GM12878 (cell line): ENCODE data around the gene MTMR6. TPM values are rescaled to one million over a fixed set of nuclear protein-coding genes. Genes with fewer than 3 reads are reported as not detected.
A peak's percentile ranks its signal among the peaks of the same experiment; 100 is the strongest.

Experiments used
- ATAC-seq: fragments of 200-7000 bp; cut with Tn5 transposase; 3 replicates; pipeline ENCODE4 v1.9.1; 2020; ENCODE audit warnings: mild to moderate bottlenecking, moderate library complexity
- BruUV-seq: library from RNA; stranded (reverse); fragments of 400-500 nt; replicated peaks from 2 replicates; lab custom pipeline; 2021; lab: Mats Ljungman, UMichigan
- CTCF ChIA-PET: fragments of 300-600 bp; sonication (Branson Sonifier 250); formaldehyde crosslinking; extraction: SDS; loops from one replicate; lab custom pipeline; 2021; ENCODE audit warnings: inconsistent platforms; lab: Yijun Ruan, JAX
- POLR2A ChIA-PET: fragments of 350-600 bp; formaldehyde crosslinking; extraction: SDS; loops from one replicate; lab custom pipeline; 2021; ENCODE audit warnings: inconsistent platforms; lab: Charles Lee
- RAD21 ChIA-PET: fragments of 300-600 bp; sonication (Branson Sonifier 250); formaldehyde crosslinking; loops from one replicate; lab custom pipeline; 2023; ENCODE audit warnings: antibody characterized with exemption; ENCODE audit not compliant: unreplicated experiment; lab: Charles Lee
- SMC1A ChIA-PET: fragments of 300-600 bp; sonication (Branson Sonifier 250); formaldehyde crosslinking; loops from one replicate; lab custom pipeline; 2023; ENCODE audit not compliant: unreplicated experiment, uncharacterized antibody; lab: Charles Lee
- DNase-seq: peaks from one replicate; pipeline ENCODE4 v3.0.0-alpha.2; 2011; ENCODE audit warnings: low read depth, low spot score
- FAIRE-seq: peaks from 3 replicates; lab custom pipeline; 2011; peaks lifted over from hg19 to GRCh38; lab: Jason Lieb, UNC
- H2AFZ ChIP-seq: 2 replicates; pipeline ENCODE4 v1.6.0; 2011; ENCODE audit warnings: low read depth, low read length, control low read depth; ENCODE audit not compliant: control insufficient read depth
- H3K27ac ChIP-seq: 2 replicates; pipeline ENCODE4 v1.5.1; 2011; ENCODE audit warnings: control low read depth; ENCODE audit not compliant: control insufficient read depth, insufficient read depth
- H3K27me3 ChIP-seq, 2 experiments: replicated peaks in 1 of 2; 2 replicates each; pipeline versions ENCODE4 v1.6.0 to v1.6.1; 2011; ENCODE audit warnings: low read length in 1 of 2; ENCODE audit not compliant: control insufficient read depth in 2 of 2, insufficient read depth in 2 of 2
- H3K36me3 ChIP-seq, 2 experiments: 2 replicates each; pipeline ENCODE4 v1.5.1; 2011; ENCODE audit warnings: low read length in 1 of 2; ENCODE audit not compliant: control insufficient read depth in 2 of 2, insufficient read depth in 2 of 2
- H3K4me1 ChIP-seq: 2 replicates; pipeline ENCODE4 v1.6.1; 2011; ENCODE audit warnings: mild to moderate bottlenecking, low read length, moderate library complexity, mixed read lengths; ENCODE audit not compliant: control insufficient read depth, insufficient read depth
- H3K4me2 ChIP-seq: 2 replicates; pipeline ENCODE4 v1.6.0; 2011; ENCODE audit warnings: control low read depth; ENCODE audit not compliant: control insufficient read depth, insufficient read depth
- H3K4me3 ChIP-seq: fragments of 200-600 bp; sonication (generic); 2 replicates; pipeline ENCODE4 v1.5.1; 2016
- H3K79me2 ChIP-seq: 2 replicates; pipeline ENCODE4 v1.6.0; 2011; ENCODE audit warnings: low read length; ENCODE audit not compliant: control insufficient read depth, insufficient read depth
- H3K9ac ChIP-seq: 2 replicates; pipeline ENCODE4 v1.8.0; 2011; ENCODE audit warnings: low read length, control low read depth, mixed read lengths; ENCODE audit not compliant: control insufficient read depth, insufficient read depth
- H3K9me3 ChIP-seq: replicated peaks from 3 replicates; pipeline ENCODE4 v1.5.1; 2011; ENCODE audit warnings: mild to moderate bottlenecking, low read length; ENCODE audit not compliant: control insufficient read depth, insufficient read depth
- H4K20me1 ChIP-seq: 2 replicates; pipeline ENCODE4 v1.6.0; 2011; ENCODE audit not compliant: control insufficient read depth, insufficient read depth
- BACH1 ChIP-seq: fragments of 450-650 bp; IDR thresholded peaks from 2 replicates; pipeline ENCODE4 v1.6.1; 2017; ENCODE audit warnings: mild to moderate bottlenecking, borderline replicate concordance
- CEBPB ChIP-seq, 2 experiments: fragments of 150-350 bp in 1 of 2; IDR thresholded peaks; 2 replicates each; pipeline ENCODE4 v1.6.1; 2012 to 2014; ENCODE audit warnings: low read depth in 2 of 2, low read length in 2 of 2, borderline replicate concordance in 1 of 2, inconsistent platforms in 1 of 2
- CHD4 ChIP-seq: fragments of 200-600 bp; sonication (generic); IDR thresholded peaks from 2 replicates; pipeline ENCODE4 v1.6.1; 2016; ENCODE audit warnings: mild to moderate bottlenecking
- CREB1 ChIP-seq: IDR thresholded peaks from 2 replicates; pipeline ENCODE4 v1.6.1; 2012; ENCODE audit warnings: low read depth, mild to moderate bottlenecking, inconsistent platforms
- DPF2 ChIP-seq: fragments of 450-650 bp; IDR thresholded peaks from 2 replicates; pipeline ENCODE4 v1.6.1; 2017; ENCODE audit warnings: mild to moderate bottlenecking
- RELA ChIP-seq: fragments of 450-650 bp; IDR thresholded peaks from 2 replicates; pipeline ENCODE4 v1.8.0; 2014; ENCODE audit warnings: borderline replicate concordance; ENCODE audit not compliant: partially characterized antibody
- ZNF274 ChIP-seq: IDR thresholded peaks from one replicate; pipeline ENCODE4 v1.8.0; 2011; ENCODE audit not compliant: insufficient read length, insufficient read depth
- whole genome bisulfite sequencing: methylation state at CpG from one replicate; pipeline ENCODE4 v1.1.6; 2016; ENCODE audit warnings: low lambda C conversion rate; ENCODE audit not compliant: insufficient replicate concordance, insufficient coverage; ENCODE audit errors: missing lambda C conversion rate; 5-methylcytosine and 5-hydroxymethylcytosine counted together
- in situ Hi-C: fragments of 300-500 bp; cut with MboI; formaldehyde crosslinking; loops from 9 replicates; pipeline ENCODE4 v1.14.3; 2018; ENCODE audit warnings: mixed read lengths
- intact Hi-C: fragments of 100-400 bp; cut with micrococcal nuclease; formaldehyde crosslinking; loops from one replicate; pipeline ENCODE4 v1.14.2; 2022; ENCODE audit not compliant: unreplicated experiment
- polyA plus RNA-seq, 11 experiments: library from polyadenylated mRNA; depleted of rRNA in 4 of 11; unstranded in 6 of 11; stranded (reverse) in 5 of 11; fragments of >200 nt; fragmentation: Nextera tagmentation in 4 of 11; fragmentation: Illumina TruSeq in 1 of 11; extraction: Ambion mirVana in 4 of 11; extraction: Trizol in 1 of 11; gene quantifications; 1 replicate in 1 of 11; 2 replicates in 10 of 11; pipeline versions ENCODE4 v1.2.1 to v1.2.3, GENCODE V29; 2011 to 2016; ENCODE audit warnings: inconsistent platforms in 2 of 11, missing spikeins in 2 of 11, low read depth in 1 of 11
- total RNA-seq, 4 experiments: library from RNA; depleted of rRNA in 3 of 4; stranded (reverse); fragments of >200 nt in 3 of 4; fragmentation: Illumina TruSeq in 1 of 4; extraction: Trizol in 1 of 4; gene quantifications; 2 replicates each; pipeline versions ENCODE4 v1.2.1 to v1.2.3, GENCODE V29; 2013 to 2021
- TF ChIP-seq, protein P1 (sequence below): fragments of 450-650 bp; IDR thresholded peaks from 2 replicates; pipeline ENCODE4 v1.6.1; 2017; ENCODE audit warnings: borderline replicate concordance

MTMR6 gene
- total and polyA plus RNA-seq, 10 of the 15 experiments (the other 5 are each of a cell fraction or from before 2014, with no cell fraction given): 9.8 to 24.2 (median 16.0) TPM

DNA sequence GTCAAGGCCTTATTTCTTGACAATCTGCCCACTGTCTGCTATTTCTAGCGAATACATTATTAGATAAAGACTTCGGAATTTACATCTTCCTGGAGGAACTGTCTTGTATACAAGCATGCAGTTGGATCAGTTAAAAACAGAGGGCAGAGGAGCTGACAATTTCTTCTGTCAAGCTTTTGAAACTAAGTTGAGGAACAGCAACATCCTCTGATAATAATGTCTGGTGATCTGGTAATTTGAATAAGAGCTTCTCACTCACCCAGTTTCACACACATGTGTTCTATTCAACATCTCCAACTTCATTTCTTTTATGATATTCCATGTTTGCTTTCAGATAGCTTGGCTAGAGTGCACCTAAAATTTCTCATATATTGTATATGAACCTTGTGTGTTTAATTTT is 50.2 kb downstream of the MTMR6 start:
- ChIA-PET CTCF (interaction anchor here (1.0 to 1.4 kb wide), 2 partner anchors 16 to 51 kb away, joined by 3 to 4 read pairs; no protein-coding TSS in a partner anchor), POLR2A (interaction anchor here (0.7 kb wide), 1 partner anchor 65 kb away, joined by 3 read pairs; no protein-coding TSS in a partner anchor), RAD21 (no interaction called here), SMC1A (no interaction called here)
- Histone ChIP-seq H3K4me1 (peaks cover 8% of the 10 kb centered on the region; the same call in 1 of the 2 replicates), H4K20me1 (no peaks in the 10 kb centered on the region), H3K4me2 (no peak overlapping the region), H3K4me3 (no peak overlapping the region), H3K9ac (no peak overlapping the region), H3K36me3 (no peaks in the 10 kb centered on the region), H3K9me3 (no peaks in the 10 kb centered on the region), H3K27ac (no peak overlapping the region), H3K79me2 (no peaks in the 10 kb centered on the region), H2AFZ (no peak overlapping the region), H3K27me3 (no peaks in the 10 kb centered on the region)
- no TSS peak for BruUV-seq
- FAIRE-seq (peak; percentile 7), DNase-seq (no peak), ATAC-seq (no peak)
- in situ Hi-C loops: no loop called here
- TF ChIP-seq, protein P1, sequence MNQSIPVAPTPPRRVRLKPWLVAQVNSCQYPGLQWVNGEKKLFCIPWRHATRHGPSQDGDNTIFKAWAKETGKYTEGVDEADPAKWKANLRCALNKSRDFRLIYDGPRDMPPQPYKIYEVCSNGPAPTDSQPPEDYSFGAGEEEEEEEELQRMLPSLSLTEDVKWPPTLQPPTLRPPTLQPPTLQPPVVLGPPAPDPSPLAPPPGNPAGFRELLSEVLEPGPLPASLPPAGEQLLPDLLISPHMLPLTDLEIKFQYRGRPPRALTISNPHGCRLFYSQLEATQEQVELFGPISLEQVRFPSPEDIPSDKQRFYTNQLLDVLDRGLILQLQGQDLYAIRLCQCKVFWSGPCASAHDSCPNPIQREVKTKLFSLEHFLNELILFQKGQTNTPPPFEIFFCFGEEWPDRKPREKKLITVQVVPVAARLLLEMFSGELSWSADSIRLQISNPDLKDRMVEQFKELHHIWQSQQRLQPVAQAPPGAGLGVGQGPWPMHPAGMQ: no peak
- TF ChIP-seq DPF2: no peak
- TF ChIP-seq RELA: no peak
- TF ChIP-seq CHD4: no peak
- no peak for TF ChIP-seq CREB1
- no peak for TF ChIP-seq ZNF274
- no peak for TF ChIP-seq BACH1
- TF ChIP-seq CEBPB (IDR thresholded peaks at IDR 0.05; ENCODE audit: borderline replicate concordance in 1 of 2, low read depth in 2 of 2, low read length in 2 of 2): no peak
- intact Hi-C loops: loop anchor here (10.0 kb wide), 1 partner anchor 138 kb away; the partner anchor contains the start of gene ATP8A2
- 94% methylated on average over 2 of the region's 2 CpGs for WGBS
